ENCODE measurements around the gene VEPH1. TPM values are rescaled to one million over a fixed set of nuclear protein-coding genes. Genes with fewer than 3 reads are reported as not detected.

The VEPH1 gene
- total RNA-seq, 2 donors from 2014 or later, result 0.21 TPM; not detected in 1

DNA sequence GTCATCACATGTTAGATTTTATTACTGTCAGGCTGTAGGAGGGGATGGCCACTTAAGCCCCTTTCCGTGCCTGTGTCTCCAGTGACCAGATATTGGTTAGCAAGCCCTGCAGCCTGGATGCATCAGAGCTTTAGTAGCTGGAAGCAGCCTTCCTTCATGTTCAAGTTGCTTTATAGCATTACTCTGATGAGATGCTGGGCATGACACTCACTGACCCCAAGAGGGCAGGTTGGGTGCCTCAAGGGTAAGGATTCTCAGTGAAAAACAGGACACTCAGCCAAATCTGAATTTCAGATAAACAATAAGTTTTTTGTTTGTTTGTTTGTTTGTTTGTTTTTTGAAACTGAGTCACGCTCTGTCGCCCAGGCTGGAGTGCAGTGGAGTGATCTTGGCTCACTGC lies 135.0 kb downstream of the VEPH1 start:
- TF ChIP-seq, protein P1, sequence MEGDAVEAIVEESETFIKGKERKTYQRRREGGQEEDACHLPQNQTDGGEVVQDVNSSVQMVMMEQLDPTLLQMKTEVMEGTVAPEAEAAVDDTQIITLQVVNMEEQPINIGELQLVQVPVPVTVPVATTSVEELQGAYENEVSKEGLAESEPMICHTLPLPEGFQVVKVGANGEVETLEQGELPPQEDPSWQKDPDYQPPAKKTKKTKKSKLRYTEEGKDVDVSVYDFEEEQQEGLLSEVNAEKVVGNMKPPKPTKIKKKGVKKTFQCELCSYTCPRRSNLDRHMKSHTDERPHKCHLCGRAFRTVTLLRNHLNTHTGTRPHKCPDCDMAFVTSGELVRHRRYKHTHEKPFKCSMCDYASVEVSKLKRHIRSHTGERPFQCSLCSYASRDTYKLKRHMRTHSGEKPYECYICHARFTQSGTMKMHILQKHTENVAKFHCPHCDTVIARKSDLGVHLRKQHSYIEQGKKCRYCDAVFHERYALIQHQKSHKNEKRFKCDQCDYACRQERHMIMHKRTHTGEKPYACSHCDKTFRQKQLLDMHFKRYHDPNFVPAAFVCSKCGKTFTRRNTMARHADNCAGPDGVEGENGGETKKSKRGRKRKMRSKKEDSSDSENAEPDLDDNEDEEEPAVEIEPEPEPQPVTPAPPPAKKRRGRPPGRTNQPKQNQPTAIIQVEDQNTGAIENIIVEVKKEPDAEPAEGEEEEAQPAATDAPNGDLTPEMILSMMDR (IDR thresholded peaks at IDR 0.05), result no peak
- no peak overlapping the region for H3K4me3 ChIP-seq
- ATAC-seq (ENCODE audit: insufficient number of reproducible peaks, low FRiP score, low read depth) (no peak), DNase-seq (ENCODE audit: low spot score) (no peak)
- no peaks in the 10 kb centered on the region for H3K27me3 ChIP-seq (replicated peaks; ENCODE audit: insufficient read depth)
- H3K36me3 ChIP-seq, result no peaks in the 10 kb centered on the region
- H3K4me1 ChIP-seq (ENCODE audit: control insufficient read depth in 1 of 2, low read depth in 2 of 2), result peaks cover 5 to 16% of the 10 kb centered on the region in 2 donors
- H3K27ac ChIP-seq, result no peak overlapping the region
- H3K9me3 ChIP-seq, result no peaks in the 10 kb centered on the region

DNA sequence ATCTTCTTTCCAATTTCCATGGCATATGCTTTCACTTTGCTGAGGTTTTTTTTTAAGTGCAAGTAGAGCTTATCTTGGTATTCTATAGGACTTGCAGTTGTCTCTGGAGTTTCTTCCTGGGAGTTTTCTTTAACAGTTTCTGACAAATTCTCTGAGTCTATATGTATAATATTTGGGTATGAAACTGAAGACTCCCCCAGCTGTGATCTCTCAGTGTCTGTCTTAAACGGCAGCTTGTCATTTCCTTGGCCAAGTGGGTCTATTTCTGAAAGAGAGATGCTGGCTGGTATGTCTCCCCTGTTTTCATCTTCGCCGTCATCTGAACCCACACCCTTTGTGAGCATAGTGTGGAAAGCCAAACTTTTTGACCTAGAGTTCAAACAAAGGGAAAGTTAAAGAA lies 139.8 kb downstream of the VEPH1 start:
- TF ChIP-seq, protein P1 (IDR thresholded peaks at IDR 0.05), result no peak
- Histone ChIP-seq H3K4me1 (ENCODE audit: control insufficient read depth in 1 of 2, low read depth in 2 of 2) (no peaks in the 10 kb centered on the region), H3K9me3 (no peaks in the 10 kb centered on the region), H3K27me3 (replicated peaks; ENCODE audit: insufficient read depth) (no peaks in the 10 kb centered on the region), H3K27ac (no peak overlapping the region), H3K4me3 (no peak overlapping the region), H3K36me3 (no peaks in the 10 kb centered on the region)
- DNase-seq (ENCODE audit: low spot score) (no peak), ATAC-seq (ENCODE audit: insufficient number of reproducible peaks, low FRiP score, low read depth) (no peak)

DNA sequence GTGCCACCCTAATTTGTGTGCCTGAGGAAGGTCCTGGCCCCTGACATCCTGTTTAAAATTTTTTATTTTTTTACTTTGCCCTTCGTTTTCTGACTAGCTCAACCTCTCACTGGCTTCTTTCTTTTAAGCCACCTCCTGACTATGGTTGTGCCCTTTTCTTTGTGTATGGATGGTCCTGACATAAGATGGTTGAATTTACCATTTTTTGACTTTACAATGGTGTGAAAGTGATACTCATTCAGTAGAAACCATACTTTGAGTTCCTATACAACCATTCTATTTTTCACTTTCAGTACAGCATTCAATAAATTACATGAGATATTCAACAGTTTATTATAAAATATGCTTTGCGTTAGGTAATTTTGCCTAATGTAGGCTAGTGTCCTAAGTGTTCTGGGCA lies 140.9 kb downstream of the VEPH1 start:
- DNase-seq (ENCODE audit: low spot score) (no peak), ATAC-seq (ENCODE audit: insufficient number of reproducible peaks, low FRiP score, low read depth) (no peak)
- TF ChIP-seq, protein P1 (IDR thresholded peaks at IDR 0.05), result no peak
- Histone ChIP-seq H3K27ac (no peak overlapping the region), H3K27me3 (replicated peaks; ENCODE audit: insufficient read depth) (no peaks in the 10 kb centered on the region), H3K4me1 (ENCODE audit: control insufficient read depth in 1 of 2, low read depth in 2 of 2) (no peaks in the 10 kb centered on the region), H3K36me3 (no peaks in the 10 kb centered on the region), H3K4me3 (no peak overlapping the region), H3K9me3 (no peaks in the 10 kb centered on the region)

DNA sequence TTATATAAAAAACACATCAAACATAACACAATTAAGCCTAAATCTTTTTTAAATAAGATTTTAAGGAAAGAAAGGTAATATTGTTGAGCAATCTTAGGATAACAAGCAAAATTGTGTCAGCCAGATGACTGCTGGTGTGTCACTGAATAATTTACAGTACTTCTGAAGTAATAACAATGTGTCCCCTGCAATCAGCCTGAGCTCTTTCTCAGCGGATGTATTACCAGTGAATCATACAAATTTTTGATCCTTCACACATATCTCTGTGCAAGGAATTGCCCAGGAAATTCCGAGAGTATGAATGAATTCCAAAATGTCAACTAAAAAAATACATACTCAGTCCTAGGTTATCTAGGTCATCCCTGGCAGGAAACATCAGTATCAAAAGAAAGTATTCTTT lies 143.2 kb downstream of the VEPH1 start:
- H3K27ac ChIP-seq, result no peak overlapping the region
- no peak for DNase-seq (ENCODE audit: low spot score)
- no peaks in the 10 kb centered on the region for H3K27me3 ChIP-seq (replicated peaks; ENCODE audit: insufficient read depth)
- ATAC-seq (ENCODE audit: insufficient number of reproducible peaks, low FRiP score, low read depth), result no peak
- no peak overlapping the region for H3K4me3 ChIP-seq
- H3K36me3 ChIP-seq, result no peaks in the 10 kb centered on the region
- H3K9me3 ChIP-seq, result no peaks in the 10 kb centered on the region
- TF ChIP-seq, protein P1 (IDR thresholded peaks at IDR 0.05), result no peak
- H3K4me1 ChIP-seq (ENCODE audit: control insufficient read depth in 1 of 2, low read depth in 2 of 2), result no peaks in the 10 kb centered on the region

DNA sequence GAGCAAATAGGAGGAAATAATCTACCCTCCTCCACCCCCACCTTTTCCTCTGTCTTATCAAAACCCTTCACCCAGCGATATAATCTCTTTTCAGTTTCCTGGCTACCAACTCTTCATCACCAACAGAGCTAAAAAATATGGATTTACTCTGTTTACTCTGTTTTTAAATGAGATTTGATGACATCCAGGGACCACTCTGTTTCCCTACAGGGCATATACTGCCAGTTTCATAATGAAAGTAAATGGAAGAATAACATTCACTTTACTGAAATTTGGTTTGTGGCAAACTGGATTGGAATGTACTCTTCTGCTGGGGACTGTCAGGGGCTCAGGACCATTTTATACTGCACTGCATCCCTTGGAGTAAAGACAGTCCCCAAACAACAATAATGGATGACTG lies 146.7 kb downstream of the VEPH1 start:
- H3K4me1 ChIP-seq (ENCODE audit: control insufficient read depth in 1 of 2, low read depth in 2 of 2), result no peaks in the 10 kb centered on the region
- H3K27ac ChIP-seq, result no peak overlapping the region
- H3K27me3 ChIP-seq (replicated peaks; ENCODE audit: insufficient read depth), result no peaks in the 10 kb centered on the region
- no peak for DNase-seq (ENCODE audit: low spot score)
- H3K36me3 ChIP-seq, result no peaks in the 10 kb centered on the region
- no peaks in the 10 kb centered on the region for H3K9me3 ChIP-seq
- TF ChIP-seq, protein P1 (IDR thresholded peaks at IDR 0.05), result no peak
- no peak for ATAC-seq (ENCODE audit: insufficient number of reproducible peaks, low FRiP score, low read depth)
- H3K4me3 ChIP-seq, result no peak overlapping the region
